Measurements from ENCODE around the gene FAM83G.
"Not testable (repeated sequence)": the region's sequence is repeated elsewhere in the genome, so short reads cannot be mapped to it uniquely, and the experiment has no call there.

The FAM83G gene

DNA sequence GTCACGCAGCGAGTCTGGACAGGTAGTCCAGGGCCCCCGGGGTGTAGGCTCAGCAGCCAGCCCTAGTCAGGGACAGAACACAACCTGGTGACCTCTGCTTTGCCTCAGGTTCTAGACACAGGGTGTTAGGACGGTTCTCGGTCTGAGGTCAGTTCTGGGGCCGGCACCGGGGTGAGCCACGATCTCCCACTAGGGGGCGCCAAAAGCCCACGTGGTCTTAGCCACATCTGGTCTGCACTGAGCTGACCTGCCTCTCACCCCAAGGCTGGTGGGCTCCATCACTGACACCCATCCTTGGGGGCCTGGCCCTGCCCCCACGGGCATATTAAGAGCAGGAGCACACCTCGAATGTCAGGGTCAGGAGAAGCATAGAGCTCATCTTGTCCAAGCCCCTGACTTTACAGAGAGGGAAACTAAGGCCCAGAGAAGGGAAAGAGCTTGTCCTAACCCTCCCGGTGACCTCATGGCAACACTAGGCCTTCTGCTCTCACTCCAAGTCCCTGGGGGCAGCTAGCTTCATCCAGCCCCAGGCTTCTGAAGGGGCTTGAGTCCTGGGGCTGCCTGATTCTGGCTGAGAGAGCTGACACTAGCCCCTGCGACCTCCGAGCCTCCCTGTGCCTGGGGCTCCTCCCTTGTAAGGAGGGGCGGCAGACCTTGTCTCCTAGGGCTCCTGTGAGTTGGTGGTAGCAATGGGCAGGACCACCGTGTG is 43.6 kb downstream of the FAM83G start:
- Histone ChIP-seq H3K27me3 (no peaks in the 10 kb centered on the region), H3K4me3 (no peak overlapping the region), H3K4me2 (no peak overlapping the region), H3K27ac (no peak overlapping the region), H3K36me3 (no peaks in the 10 kb centered on the region), H3K4me1 (no peaks in the 10 kb centered on the region; the same call in 1 of the 2 replicates), H4K20me1 (no peaks in the 10 kb centered on the region), H3K9me3 (no peaks in the 10 kb centered on the region), H3K9ac (no peak overlapping the region)
- no peak for TF ChIP-seq Cebpa-rat (IDR thresholded peaks at IDR 0.05)

DNA sequence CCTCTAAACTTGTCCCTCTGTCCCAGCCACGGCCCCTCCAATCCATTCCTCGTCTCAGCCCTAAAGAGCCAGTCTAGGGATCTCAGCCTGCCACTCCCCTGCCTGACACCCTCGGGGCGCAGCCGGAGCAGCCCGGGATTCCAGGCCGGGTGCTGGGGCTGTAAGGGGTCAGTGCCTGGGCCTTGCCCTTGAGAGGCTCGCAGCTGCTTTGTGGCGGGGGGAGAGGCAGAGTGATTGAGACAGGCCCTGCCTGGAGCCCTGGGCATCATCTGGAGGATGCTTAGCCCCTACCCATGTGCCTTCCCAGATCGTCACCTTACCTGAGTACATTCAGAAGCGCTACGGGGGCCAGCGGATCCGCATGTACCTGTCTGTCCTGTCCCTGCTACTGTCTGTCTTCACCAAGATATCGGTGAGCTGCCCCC is 44.3 kb downstream of the FAM83G start:
- no peak overlapping the region for H3K9ac ChIP-seq
- no peaks in the 10 kb centered on the region for H3K36me3 ChIP-seq
- no peaks in the 10 kb centered on the region for H4K20me1 ChIP-seq
- no peak overlapping the region for H3K4me2 ChIP-seq
- peaks cover 6% of the 10 kb centered on the region for H3K4me1 ChIP-seq
- no peaks in the 10 kb centered on the region for H3K27me3 ChIP-seq
- no peak overlapping the region for H3K27ac ChIP-seq
- H3K9me3 ChIP-seq: no peaks in the 10 kb centered on the region
- no peak for TF ChIP-seq Cebpa-rat (IDR thresholded peaks at IDR 0.05)
- no peak overlapping the region for H3K4me3 ChIP-seq

DNA sequence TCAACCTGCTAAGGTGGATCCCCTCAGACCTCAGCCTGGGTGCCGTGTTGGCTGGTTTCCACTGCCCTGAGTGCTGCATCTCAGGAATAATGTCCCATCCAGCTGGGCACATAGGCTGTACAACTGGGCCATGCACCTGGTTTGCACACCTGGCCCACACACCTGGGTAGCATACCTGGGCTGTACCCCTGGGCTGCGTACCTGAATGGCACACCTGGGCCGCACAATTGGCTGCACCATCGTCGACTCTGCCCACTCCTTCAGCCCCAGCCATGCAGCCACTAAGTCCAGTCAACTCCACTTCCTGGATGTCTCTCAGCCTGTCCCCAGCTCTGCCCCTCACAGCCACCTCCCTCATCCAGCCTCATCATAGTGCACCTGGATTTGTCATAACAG is 44.7 kb downstream of the FAM83G start:
- no peak overlapping the region for H3K9ac ChIP-seq
- TF ChIP-seq Cebpa-rat (IDR thresholded peaks at IDR 0.05): no peak
- H3K4me1 ChIP-seq: peaks cover 8% of the 10 kb centered on the region
- H3K4me3 ChIP-seq: no peak overlapping the region
- H3K4me2 ChIP-seq: no peak overlapping the region
- no peaks in the 10 kb centered on the region for H3K36me3 ChIP-seq
- no peaks in the 10 kb centered on the region for H3K9me3 ChIP-seq
- H3K27me3 ChIP-seq: no peaks in the 10 kb centered on the region
- H4K20me1 ChIP-seq: no peaks in the 10 kb centered on the region
- no peak overlapping the region for H3K27ac ChIP-seq

DNA sequence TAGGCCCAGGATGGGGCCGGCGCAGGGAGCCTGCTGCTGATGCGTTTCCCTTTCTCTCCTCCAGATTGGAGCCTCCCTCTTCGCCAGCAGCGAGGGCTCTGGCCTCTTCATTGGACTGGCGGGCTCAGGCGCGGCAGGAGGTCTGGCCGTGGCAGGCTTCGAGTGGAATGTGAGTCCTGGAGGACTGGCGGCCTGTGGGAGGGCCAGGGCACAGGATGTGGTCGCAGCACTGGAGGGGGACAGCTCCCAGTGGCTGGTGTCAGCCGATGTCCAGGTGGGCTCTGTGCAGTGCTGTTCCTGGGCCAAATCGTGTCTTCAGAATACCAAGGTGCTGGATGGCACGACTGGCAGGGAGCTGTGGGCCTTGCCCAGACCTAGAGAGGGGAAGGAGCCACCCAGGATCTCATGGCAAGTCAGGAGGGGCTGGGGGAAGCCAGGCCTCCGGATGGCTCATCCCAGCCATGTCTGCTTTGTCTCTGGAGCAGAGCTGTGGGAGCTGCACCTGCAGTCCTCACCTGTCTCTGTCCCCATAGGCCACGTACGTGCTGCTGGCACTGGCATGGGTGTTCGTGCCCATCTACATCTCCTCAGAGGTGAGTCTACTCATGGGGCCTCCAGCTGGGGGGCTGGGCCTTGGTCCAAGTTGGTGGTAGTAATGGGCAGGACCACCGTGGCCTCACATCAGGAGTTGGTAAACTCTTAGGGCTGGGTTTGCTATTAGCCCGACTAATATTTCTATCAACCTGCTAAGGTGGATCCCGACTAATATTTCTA is 45.3 kb downstream of the FAM83G start:
- Histone ChIP-seq H3K27ac (no peak overlapping the region), H3K4me3 (no peak overlapping the region), H4K20me1 (no peaks in the 10 kb centered on the region), H3K9ac (peak overlapping the region; percentile 34; the same call in 1 of the 2 replicates), H3K9me3 (no peaks in the 10 kb centered on the region), H3K4me1 (peaks cover 8% of the 10 kb centered on the region), H3K4me2 (no peak overlapping the region), H3K27me3 (no peaks in the 10 kb centered on the region), H3K36me3 (no peaks in the 10 kb centered on the region)
- no peak for TF ChIP-seq Cebpa-rat (IDR thresholded peaks at IDR 0.05)

DNA sequence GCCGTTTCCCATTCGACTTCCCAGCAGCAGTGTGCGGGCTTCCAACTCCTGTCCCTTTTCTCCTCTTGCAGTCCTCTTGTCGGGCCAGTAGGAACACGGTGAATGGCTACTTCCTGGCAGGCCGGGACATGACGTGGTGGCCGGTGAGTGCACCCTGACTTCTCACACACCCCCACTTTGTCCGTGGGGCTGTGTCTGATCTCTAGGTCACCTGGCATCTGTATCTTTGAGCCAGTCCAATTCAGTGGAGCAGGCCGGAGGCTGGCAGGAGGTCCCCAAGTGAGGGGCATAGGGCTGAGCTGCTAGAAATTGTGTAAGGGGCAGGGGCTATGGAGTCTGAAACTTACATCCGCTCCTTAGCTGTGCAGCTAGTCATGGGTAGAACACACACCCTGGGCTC is 46.0 kb downstream of the FAM83G start:
- Histone ChIP-seq H3K9me3 (no peaks in the 10 kb centered on the region), H3K4me1 (peaks cover 8% of the 10 kb centered on the region), H3K4me2 (no peak overlapping the region), H3K27ac (no peak overlapping the region), H3K9ac (no peak overlapping the region), H3K4me3 (no peak overlapping the region), H3K27me3 (no peaks in the 10 kb centered on the region), H3K36me3 (no peaks in the 10 kb centered on the region), H4K20me1 (no peaks in the 10 kb centered on the region)
- TF ChIP-seq Cebpa-rat (IDR thresholded peaks at IDR 0.05): no peak

DNA sequence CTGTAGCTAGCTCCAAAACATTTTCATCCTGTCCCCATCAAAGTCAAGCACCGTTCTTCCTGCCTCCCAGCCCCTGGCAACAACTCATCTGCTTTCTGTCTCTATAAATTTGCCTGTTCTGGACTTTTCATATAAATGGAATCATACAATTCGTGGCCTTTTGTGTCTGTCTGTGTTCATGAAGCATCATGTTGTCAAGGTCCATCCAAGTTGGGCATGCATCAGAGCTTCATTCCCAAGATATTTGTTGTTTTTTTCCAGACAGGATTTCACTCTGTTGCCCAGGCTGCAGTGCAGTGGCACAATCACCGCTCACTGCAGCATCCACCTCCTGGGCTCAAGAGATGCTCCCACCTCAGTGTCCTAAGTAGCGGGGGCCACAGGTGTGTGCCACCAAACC is 46.7 kb downstream of the FAM83G start:
- Histone ChIP-seq H3K27ac (no peak overlapping the region), H3K27me3 (no peaks in the 10 kb centered on the region), H4K20me1 (no peaks in the 10 kb centered on the region), H3K9ac (no peak overlapping the region), H3K36me3 (no peaks in the 10 kb centered on the region), H3K4me3 (no peak overlapping the region), H3K9me3 (no peaks in the 10 kb centered on the region), H3K4me1 (peaks cover 8% of the 10 kb centered on the region), H3K4me2 (no peak overlapping the region)
- no peak for TF ChIP-seq Cebpa-rat (IDR thresholded peaks at IDR 0.05)

DNA sequence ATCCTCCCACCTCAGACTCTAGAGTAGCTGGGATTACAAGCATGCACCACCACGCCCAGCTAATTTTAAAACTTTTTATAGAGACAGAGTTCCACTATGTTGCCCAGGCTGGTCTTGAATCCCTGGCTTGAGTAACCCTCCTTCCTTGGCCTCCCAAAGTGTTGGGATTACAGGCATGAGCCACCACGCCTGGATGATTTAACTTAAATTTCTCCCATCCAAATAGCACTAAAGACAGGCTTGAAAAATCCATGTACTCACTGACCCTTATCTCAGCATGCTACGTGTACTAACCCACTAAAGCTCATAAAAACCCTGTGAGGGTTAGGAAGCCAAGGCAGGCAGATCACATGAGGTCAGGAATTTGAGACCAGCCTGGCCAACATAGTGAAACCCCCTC is 48.0 kb downstream of the FAM83G start:
- no peak overlapping the region for H3K27ac ChIP-seq
- H3K4me3 ChIP-seq: no peak overlapping the region
- H3K9me3 ChIP-seq: no peaks in the 10 kb centered on the region
- H3K9ac ChIP-seq: no peak overlapping the region
- peaks cover 8% of the 10 kb centered on the region for H3K4me1 ChIP-seq
- no peak for TF ChIP-seq Cebpa-rat (IDR thresholded peaks at IDR 0.05)
- no peaks in the 10 kb centered on the region for H3K36me3 ChIP-seq
- no peaks in the 10 kb centered on the region for H3K27me3 ChIP-seq
- H3K4me2 ChIP-seq: no peak overlapping the region
- H4K20me1 ChIP-seq: no peaks in the 10 kb centered on the region

DNA sequence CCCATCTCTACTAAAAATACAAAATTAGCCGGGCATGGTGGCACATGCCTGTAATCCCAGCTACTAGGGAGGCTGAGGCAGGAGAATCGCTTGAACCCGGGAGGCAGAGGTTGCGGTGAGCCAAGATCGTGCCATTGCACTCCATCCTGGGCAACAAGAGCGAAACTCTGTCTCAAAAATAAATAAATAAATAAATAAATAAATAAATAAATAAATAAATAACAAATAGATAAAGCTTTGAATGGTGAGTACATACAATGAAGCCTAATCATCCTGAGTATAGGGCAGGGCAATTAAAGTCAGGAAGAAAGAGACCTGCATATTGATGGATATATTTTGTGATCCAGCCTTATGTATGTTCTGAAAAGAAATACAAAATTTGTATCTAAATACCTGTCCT is 48.5 kb downstream of the FAM83G start:
- not testable (repeated sequence) for H3K36me3 ChIP-seq, H3K4me1 ChIP-seq, H3K4me3 ChIP-seq, H3K9ac ChIP-seq, H3K27me3 ChIP-seq, H3K27ac ChIP-seq, H4K20me1 ChIP-seq, H3K4me2 ChIP-seq, H3K9me3 ChIP-seq

DNA sequence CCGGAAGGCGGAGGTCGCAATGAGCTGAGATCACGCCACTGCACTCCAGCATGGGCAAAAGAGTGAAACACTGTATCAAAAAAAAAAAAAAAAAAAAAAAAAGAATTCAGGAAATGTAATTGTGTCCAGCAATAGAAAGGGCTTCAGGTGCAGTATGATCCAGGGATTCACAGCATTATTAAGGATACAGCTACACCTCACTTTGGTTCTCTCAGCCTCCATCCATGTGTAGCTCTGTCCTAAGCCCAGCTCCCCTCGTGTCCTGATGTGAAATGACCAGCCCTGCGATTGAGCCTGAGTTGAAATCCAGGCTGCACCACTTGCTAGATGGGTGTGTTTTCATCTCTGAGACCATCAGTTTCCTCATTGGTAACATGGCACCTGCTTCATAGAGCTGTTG is 49.6 kb downstream of the FAM83G start:
- Histone ChIP-seq H3K9me3 (no peaks in the 10 kb centered on the region), H4K20me1 (no peaks in the 10 kb centered on the region), H3K9ac (no peak overlapping the region), H3K36me3 (no peaks in the 10 kb centered on the region), H3K27me3 (no peaks in the 10 kb centered on the region), H3K4me1 (peaks cover 8% of the 10 kb centered on the region), H3K27ac (no peak overlapping the region), H3K4me2 (peak overlapping the region; percentile 50), H3K4me3 (no peak overlapping the region)
- TF ChIP-seq Cebpa-rat (IDR thresholded peaks at IDR 0.05): no peak

DNA sequence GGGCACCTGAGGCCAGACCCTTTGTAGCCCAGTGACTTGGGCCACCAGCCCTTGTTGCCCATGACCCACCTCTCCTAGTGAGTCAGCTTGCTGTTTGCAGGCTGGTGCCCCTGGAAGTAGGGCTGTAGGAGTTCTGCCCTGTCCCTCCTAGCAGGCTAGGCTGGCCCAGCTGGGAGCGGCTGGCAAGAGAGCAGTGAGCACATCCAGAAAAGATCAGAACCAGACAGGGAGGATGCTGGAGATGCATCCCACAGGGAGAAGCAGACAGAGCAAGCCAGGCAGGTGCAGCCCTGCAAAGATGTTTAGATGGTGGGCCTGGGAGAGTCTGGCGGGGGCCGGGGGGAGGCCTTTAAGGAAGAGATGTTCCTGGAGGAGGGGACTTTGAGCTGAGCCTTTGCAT is 50.2 kb downstream of the FAM83G start:
- H3K36me3 ChIP-seq: no peaks in the 10 kb centered on the region
- no peaks in the 10 kb centered on the region for H3K9me3 ChIP-seq
- no peaks in the 10 kb centered on the region for H3K27me3 ChIP-seq

More for the DNA sequence above, 50.2 kb downstream of the FAM83G start:
- Histone ChIP-seq H3K4me2 (no peak overlapping the region), H3K4me1 (peaks cover 8% of the 10 kb centered on the region), H3K27ac (no peak overlapping the region), H4K20me1 (no peaks in the 10 kb centered on the region), H3K9ac (no peak overlapping the region), H3K4me3 (no peak overlapping the region)
- no peak for TF ChIP-seq Cebpa-rat (IDR thresholded peaks at IDR 0.05)

Data from BLaER1 (cell line).